Keratinocyte (primary cell): ENCODE results near the gene RPS19BP1. TPM values are rescaled to one million over a fixed set of nuclear protein-coding genes. Genes with fewer than 3 reads are reported as not detected.

ENCODE experiments used
- DNase-seq: peaks from one replicate; pipeline ENCODE4 v3.0.0-alpha.2; 2011; ENCODE audit warnings: low read depth, missing footprints, low spot score
- FAIRE-seq: peaks from 2 replicates; lab custom pipeline; 2011; peaks lifted over from hg19 to GRCh38; lab: Jason Lieb, UNC
- H2AFZ ChIP-seq: 2 replicates; pipeline ENCODE4 v1.6.0; 2012; ENCODE audit warnings: low read length, control low read depth, inconsistent platforms; ENCODE audit not compliant: control insufficient read depth
- H3K27ac ChIP-seq: 2 replicates; pipeline ENCODE4 v1.5.1; 2011; ENCODE audit warnings: low read length; ENCODE audit not compliant: control insufficient read depth, insufficient read depth
- H3K27me3 ChIP-seq: 3 replicates; pipeline ENCODE4 v1.6.0; 2011; ENCODE audit warnings: low read length; ENCODE audit not compliant: control insufficient read depth, insufficient read depth; ENCODE audit errors: extremely low read depth
- H3K36me3 ChIP-seq, 2 experiments: 2 replicates in 1 of 2; 3 replicates in 1 of 2; pipeline ENCODE4 v1.5.1; 2011; ENCODE audit warnings: low read length in 2 of 2, mild to moderate bottlenecking in 1 of 2; ENCODE audit not compliant: control insufficient read depth in 2 of 2, insufficient read depth in 2 of 2; ENCODE audit errors: extremely low read depth in 1 of 2
- H3K4me1 ChIP-seq: 3 replicates; pipeline ENCODE4 v1.5.1; 2011; ENCODE audit warnings: low read length; ENCODE audit not compliant: control insufficient read depth, insufficient read depth; ENCODE audit errors: extremely low read depth
- H3K4me2 ChIP-seq: 3 replicates; pipeline ENCODE4 v1.6.0; 2011; ENCODE audit warnings: low read depth, low read length; ENCODE audit not compliant: control insufficient read depth, insufficient read depth; ENCODE audit errors: extremely low read depth
- H3K4me3 ChIP-seq, 3 experiments: fragments of 200-600 bp in 1 of 3; sonication (generic) in 1 of 3; 2 replicates in 2 of 3; 3 replicates in 1 of 3; pipeline ENCODE4 v1.5.1; 2011 to 2016; ENCODE audit warnings: low read length in 3 of 3, mild to moderate bottlenecking in 3 of 3, control low read depth in 2 of 3, inconsistent platforms in 1 of 3, low read depth in 1 of 3, mixed read lengths in 1 of 3, mixed run types in 1 of 3, moderate library complexity in 1 of 3; ENCODE audit not compliant: control insufficient read depth in 2 of 3, insufficient read depth in 2 of 3; ENCODE audit errors: extremely low read depth in 1 of 3
- H3K79me2 ChIP-seq: 2 replicates; pipeline ENCODE4 v1.6.0; 2012; ENCODE audit warnings: low read length; ENCODE audit not compliant: control insufficient read depth, insufficient read depth
- H3K9ac ChIP-seq: 3 replicates; pipeline ENCODE4 v1.6.0; 2011; ENCODE audit warnings: low read length; ENCODE audit not compliant: control insufficient read depth, insufficient read depth; ENCODE audit errors: extremely low read depth
- H3K9me1 ChIP-seq: 3 replicates; pipeline ENCODE4 v1.6.0; 2011; ENCODE audit warnings: low read length; ENCODE audit not compliant: control insufficient read depth, insufficient read depth; ENCODE audit errors: extremely low read depth
- H3K9me3 ChIP-seq: 2 replicates; pipeline ENCODE4 v1.5.1; 2012; ENCODE audit warnings: low read depth, low read length; ENCODE audit not compliant: control insufficient read depth
- H4K20me1 ChIP-seq: 3 replicates; pipeline ENCODE4 v1.6.0; 2011; ENCODE audit warnings: low read length; ENCODE audit not compliant: control insufficient read depth, insufficient read depth; ENCODE audit errors: extremely low read depth
- EZH2 ChIP-seq: IDR thresholded peaks from one replicate; pipeline ENCODE4 v1.6.1; 2012; ENCODE audit warnings: inconsistent platforms, mild to moderate bottlenecking, low read length, moderate library complexity
- dilution Hi-C: fragments of 300-500 bp; cut with MboI; formaldehyde crosslinking; loops from one replicate; pipeline ENCODE4 v1.7.0; 2020; ENCODE audit warnings: low sequenced_read_pairs; ENCODE audit not compliant: extremely low pct_ligation_motif_present
- polyA plus RNA-seq, 5 experiments: library from polyadenylated mRNA; depleted of rRNA in 3 of 5; stranded (reverse) in 3 of 5; stranded (forward) in 1 of 5; unstranded in 1 of 5; fragments of >200 nt; gene quantifications; 1 replicate in 1 of 5; 2 replicates in 3 of 5; 3 replicates in 1 of 5; pipeline versions ENCODE4 v1.2.1 to v1.2.3, GENCODE V29; 2011 to 2012; ENCODE audit warnings: missing spikeins in 2 of 5, low read depth in 1 of 5, low replicate concordance in 1 of 5
- TF ChIP-seq, protein P1 (sequence below), 3 experiments: IDR thresholded peaks in 1 of 3; conservative IDR thresholded peaks in 1 of 3; optimal IDR thresholded peaks in 1 of 3; 2 replicates in 2 of 3; 3 replicates in 1 of 3; pipeline versions ENCODE3 to v1.5.1; 2011; ENCODE audit warnings: low read length in 3 of 3, mild to moderate bottlenecking in 3 of 3, moderate library complexity in 2 of 3, control low read depth in 1 of 3, inconsistent platforms in 1 of 3; ENCODE audit not compliant: insufficient read depth in 2 of 3; ENCODE audit errors: extremely low read depth in 1 of 3

The RPS19BP1 gene
- polyA plus RNA-seq, 1 donor (not counting 4 experiments of a cell fraction or from before 2014, with no cell fraction given): 67.3 TPM

DNA sequence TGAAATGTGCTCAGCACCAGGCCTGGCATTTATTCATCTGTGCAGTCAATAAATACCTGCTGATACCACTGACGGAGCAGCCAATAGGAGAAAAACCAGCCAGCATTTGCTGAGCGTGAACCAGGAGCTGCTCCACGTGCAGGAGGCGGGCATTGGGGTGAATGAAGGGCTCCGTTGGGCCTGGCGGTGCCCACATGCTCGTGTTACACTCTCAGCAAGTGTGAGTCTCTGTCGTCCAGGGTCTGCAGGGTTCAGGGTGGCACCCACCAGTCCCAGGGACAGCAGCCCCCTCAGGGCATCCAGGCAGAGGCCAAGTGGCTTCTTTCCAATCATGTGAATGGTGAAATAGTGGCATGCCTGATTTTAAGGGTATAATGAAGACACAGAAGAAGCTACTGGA, 4.2 kb upstream of the RPS19BP1 start:
- DNase-seq (no peak), FAIRE-seq (no peak)
- Histone ChIP-seq H3K9ac (no peak overlapping the region), H3K79me2 (peaks cover 7% of the 10 kb centered on the region), H3K9me3 (no peaks in the 10 kb centered on the region), H4K20me1 (no peaks in the 10 kb centered on the region), H2AFZ (no peak overlapping the region), H3K36me3 (no peaks in the 10 kb centered on the region), H3K9me1 (no peaks in the 10 kb centered on the region), H3K27me3 (no peaks in the 10 kb centered on the region), H3K4me3 (no peak overlapping the region), H3K4me1 (peaks cover 10% of the 10 kb centered on the region), H3K4me2 (no peak overlapping the region), H3K27ac (no peak overlapping the region)
- no peak for TF ChIP-seq EZH2
- TF ChIP-seq, protein P1, sequence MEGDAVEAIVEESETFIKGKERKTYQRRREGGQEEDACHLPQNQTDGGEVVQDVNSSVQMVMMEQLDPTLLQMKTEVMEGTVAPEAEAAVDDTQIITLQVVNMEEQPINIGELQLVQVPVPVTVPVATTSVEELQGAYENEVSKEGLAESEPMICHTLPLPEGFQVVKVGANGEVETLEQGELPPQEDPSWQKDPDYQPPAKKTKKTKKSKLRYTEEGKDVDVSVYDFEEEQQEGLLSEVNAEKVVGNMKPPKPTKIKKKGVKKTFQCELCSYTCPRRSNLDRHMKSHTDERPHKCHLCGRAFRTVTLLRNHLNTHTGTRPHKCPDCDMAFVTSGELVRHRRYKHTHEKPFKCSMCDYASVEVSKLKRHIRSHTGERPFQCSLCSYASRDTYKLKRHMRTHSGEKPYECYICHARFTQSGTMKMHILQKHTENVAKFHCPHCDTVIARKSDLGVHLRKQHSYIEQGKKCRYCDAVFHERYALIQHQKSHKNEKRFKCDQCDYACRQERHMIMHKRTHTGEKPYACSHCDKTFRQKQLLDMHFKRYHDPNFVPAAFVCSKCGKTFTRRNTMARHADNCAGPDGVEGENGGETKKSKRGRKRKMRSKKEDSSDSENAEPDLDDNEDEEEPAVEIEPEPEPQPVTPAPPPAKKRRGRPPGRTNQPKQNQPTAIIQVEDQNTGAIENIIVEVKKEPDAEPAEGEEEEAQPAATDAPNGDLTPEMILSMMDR (optimal IDR thresholded peaks at IDR 0.05 in 1 of 3, IDR thresholded peaks at IDR 0.05 in 1 of 3, conservative IDR thresholded peaks at IDR 0.05 in 1 of 3; ENCODE audit: extremely low read depth in 1 of 3, insufficient read depth in 2 of 3, low read length in 3 of 3): no peak
- dilution Hi-C loops: no loop called here

DNA sequence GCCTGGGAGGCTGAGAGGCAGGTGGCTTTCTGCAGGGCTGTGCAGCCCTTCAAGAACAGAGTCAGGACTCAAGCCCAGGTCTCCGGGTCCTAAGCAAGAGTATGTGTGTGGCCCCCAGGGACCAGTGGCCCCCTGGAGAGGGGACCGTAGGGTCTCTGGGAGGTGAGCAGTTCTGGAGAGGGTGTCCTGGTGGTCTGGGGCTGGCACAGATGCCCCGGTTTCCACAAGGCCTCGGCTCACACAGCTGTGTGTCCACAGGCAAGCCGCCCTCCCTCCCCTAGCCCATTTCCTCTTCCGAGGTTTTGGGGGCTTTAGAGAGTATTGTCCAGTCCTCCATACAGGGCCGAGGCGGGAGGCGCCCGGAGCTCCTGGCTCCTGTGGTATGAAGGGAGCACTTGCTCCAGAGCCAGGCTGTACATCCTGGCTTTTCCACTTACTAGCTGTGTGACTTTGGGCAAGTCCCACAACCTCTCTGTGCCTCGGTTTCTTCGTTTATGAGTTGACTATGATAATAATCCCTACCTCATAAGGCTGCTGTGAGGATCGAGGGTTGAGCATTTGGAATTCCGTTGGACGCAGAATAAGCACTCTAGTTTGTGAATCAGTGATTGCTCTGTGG, 3.4 kb upstream of the RPS19BP1 start:
- Histone ChIP-seq H2AFZ (no peak overlapping the region), H3K4me3 (no peak overlapping the region), H3K9me3 (no peaks in the 10 kb centered on the region), H3K27me3 (no peaks in the 10 kb centered on the region), H3K36me3 (peaks cover 0 to 1% of the 10 kb centered on the region in 2 experiments), H3K4me2 (no peak overlapping the region), H3K9me1 (no peaks in the 10 kb centered on the region), H3K4me1 (peaks cover 18% of the 10 kb centered on the region), H3K27ac (no peak overlapping the region), H4K20me1 (no peaks in the 10 kb centered on the region), H3K9ac (no peak overlapping the region), H3K79me2 (peaks cover 15% of the 10 kb centered on the region)
- dilution Hi-C loops: no loop called here
- FAIRE-seq (no peak), DNase-seq (no peak)
- TF ChIP-seq, protein P1 (optimal IDR thresholded peaks at IDR 0.05 in 1 of 3, IDR thresholded peaks at IDR 0.05 in 1 of 3, conservative IDR thresholded peaks at IDR 0.05 in 1 of 3; ENCODE audit: extremely low read depth in 1 of 3, insufficient read depth in 2 of 3, low read length in 3 of 3): no peak
- TF ChIP-seq EZH2: no peak
